Subcutaneous abdominal adipose tissue (tissue), 5 donors: Measurements from ENCODE around the gene LANCL3.

Source experiments
- H3K27ac ChIP-seq: one replicate; pipeline ENCODE4 v1.7.0; 2013; ENCODE audit warnings: low read depth, mild to moderate bottlenecking, inconsistent platforms, low read length, moderate library complexity
- H3K27me3 ChIP-seq, 5 donors: one replicate each; pipeline ENCODE4 v1.7.0; 2013; ENCODE audit warnings: low read length in 5 of 5, inconsistent platforms in 1 of 5; ENCODE audit not compliant: control insufficient read depth in 5 of 5, insufficient read depth in 4 of 5
- H3K36me3 ChIP-seq, 5 donors: one replicate each; pipeline ENCODE4 v1.7.0; 2013; ENCODE audit warnings: low read length in 5 of 5; ENCODE audit not compliant: control insufficient read depth in 5 of 5, insufficient read depth in 5 of 5
- H3K4me1 ChIP-seq, 5 donors: one replicate each; pipeline ENCODE4 v1.7.0; 2013; ENCODE audit warnings: low read length in 5 of 5, mild to moderate bottlenecking in 3 of 5, moderate library complexity in 1 of 5; ENCODE audit not compliant: control insufficient read depth in 5 of 5, insufficient read depth in 5 of 5
- H3K4me3 ChIP-seq, 5 donors: one replicate each; pipeline ENCODE4 v1.7.0; 2013; ENCODE audit warnings: low read length in 5 of 5, low read depth in 1 of 5
- H3K9ac ChIP-seq, 5 donors: one replicate each; pipeline ENCODE4 v1.7.0; 2013; ENCODE audit warnings: low read length in 5 of 5, mild to moderate bottlenecking in 4 of 5, moderate library complexity in 3 of 5
- H3K9me3 ChIP-seq, 5 donors: one replicate each; pipeline ENCODE4 v1.7.0; 2013; ENCODE audit warnings: low read length in 5 of 5; ENCODE audit not compliant: control insufficient read depth in 5 of 5
- donor health status: healthy.
- donor health status: healthy.
- donor health status: healthy.
- donor health status: healthy.
- donor health status: healthy.

Gene LANCL3

DNA sequence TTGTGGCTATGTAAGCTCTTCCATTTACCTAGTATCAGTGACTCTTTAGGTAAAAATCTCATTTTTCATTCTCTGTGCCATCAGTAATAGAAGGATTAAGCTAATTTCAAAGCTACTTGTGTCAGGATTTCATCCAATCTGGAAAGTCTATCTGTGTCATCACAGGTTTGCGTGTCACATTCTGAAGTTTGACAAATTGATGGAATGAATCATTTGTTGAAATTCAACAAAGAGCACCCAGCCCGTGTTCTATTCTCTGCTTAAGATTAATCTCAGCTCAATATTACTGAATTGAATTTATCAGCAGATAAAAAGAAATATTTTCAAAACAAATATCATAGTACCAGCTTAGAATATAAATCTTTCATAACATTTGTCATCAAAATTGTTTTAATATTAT is 35.8 kb downstream of the LANCL3 start:
- Histone ChIP-seq H3K9me3 (no peaks in the 10 kb centered on the region), H3K4me1 (no peaks in the 10 kb centered on the region), H3K9ac (no peak overlapping the region), H3K4me3 (no peak overlapping the region), H3K27me3 (peaks cover 0 to 17% (median 15%) of the 10 kb centered on the region in 5 donors), H3K27ac (no peak overlapping the region), H3K36me3 (no peaks in the 10 kb centered on the region)

DNA sequence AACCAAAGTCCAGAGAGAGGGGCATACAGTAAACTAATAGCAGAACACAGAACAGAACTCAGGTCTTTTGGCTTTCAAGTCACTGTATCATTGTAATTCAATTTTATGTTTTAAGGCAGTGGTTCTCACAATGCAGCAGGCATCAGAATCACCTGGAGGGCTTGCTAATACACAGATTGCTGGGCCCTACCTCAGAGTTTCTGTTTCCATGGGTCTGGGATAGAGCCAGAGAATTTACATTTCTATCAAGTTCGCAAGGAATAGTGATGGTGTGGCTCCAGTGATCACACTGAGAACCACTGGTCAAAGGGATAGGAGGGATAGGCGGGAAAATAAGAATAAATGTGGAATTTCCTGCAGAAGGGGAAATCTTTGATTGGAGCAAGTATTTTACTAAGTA is 36.7 kb downstream of the LANCL3 start:
- no peaks in the 10 kb centered on the region for H3K4me1 ChIP-seq
- H3K9ac ChIP-seq, result no peak overlapping the region
- no peak overlapping the region for H3K27ac ChIP-seq
- peaks cover 0 to 16% (median 15%) of the 10 kb centered on the region in 5 donors for H3K27me3 ChIP-seq
- no peaks in the 10 kb centered on the region for H3K36me3 ChIP-seq
- no peak overlapping the region for H3K4me3 ChIP-seq
- H3K9me3 ChIP-seq, result no peaks in the 10 kb centered on the region

DNA sequence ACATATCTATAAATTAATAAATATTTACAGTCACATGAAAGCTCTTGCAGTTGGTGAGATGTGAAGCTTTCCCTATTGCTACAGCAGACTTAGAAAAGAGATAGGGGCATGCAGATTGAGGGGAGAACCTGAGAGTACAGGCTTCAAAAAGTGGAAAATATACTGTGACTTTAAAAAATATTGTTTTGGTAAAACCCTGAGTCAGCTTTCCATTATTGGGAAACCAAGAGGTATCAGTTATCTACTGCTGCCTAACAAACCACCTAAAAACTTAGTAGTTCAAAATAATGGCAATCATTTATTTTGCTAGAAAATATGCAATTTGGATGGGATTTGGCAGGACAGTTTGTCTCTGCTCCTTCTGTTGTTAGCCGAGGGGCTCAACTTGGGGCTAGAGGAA is 38.3 kb downstream of the LANCL3 start:
- no peak overlapping the region for H3K27ac ChIP-seq
- H3K9ac ChIP-seq, result no peak overlapping the region
- H3K27me3 ChIP-seq, result peaks cover 0 to 16% (median 12%) of the 10 kb centered on the region in 5 donors
- no peaks in the 10 kb centered on the region for H3K9me3 ChIP-seq
- no peak overlapping the region for H3K4me3 ChIP-seq
- H3K4me1 ChIP-seq, result no peaks in the 10 kb centered on the region
- H3K36me3 ChIP-seq, result no peaks in the 10 kb centered on the region

DNA sequence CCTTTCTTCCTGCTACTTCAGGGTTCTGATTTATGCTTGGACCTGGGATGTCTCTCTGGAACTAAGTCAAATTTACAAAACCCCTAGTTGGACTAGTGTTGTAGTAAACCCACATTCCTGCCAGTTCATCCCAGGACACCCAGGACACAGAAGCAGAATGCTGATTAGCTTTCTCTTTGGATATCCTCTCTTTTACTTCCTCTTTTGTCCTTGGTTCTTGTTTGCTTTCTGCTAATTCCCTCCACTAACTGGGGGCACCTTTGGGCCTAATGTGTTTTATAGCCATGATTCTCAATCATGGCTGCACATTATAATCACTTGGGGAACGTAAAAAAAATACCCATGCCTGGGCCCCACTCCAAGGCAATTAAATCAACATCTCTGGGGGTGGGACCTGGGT is 42.5 kb downstream of the LANCL3 start:
- H3K4me1 ChIP-seq, result no peaks in the 10 kb centered on the region
- no peak overlapping the region for H3K27ac ChIP-seq
- no peak overlapping the region for H3K9ac ChIP-seq
- H3K27me3 ChIP-seq, result peaks cover 0 to 7% (median 3%) of the 10 kb centered on the region in 5 donors
- no peaks in the 10 kb centered on the region for H3K36me3 ChIP-seq
- H3K4me3 ChIP-seq, result no peak overlapping the region
- no peaks in the 10 kb centered on the region for H3K9me3 ChIP-seq

DNA sequence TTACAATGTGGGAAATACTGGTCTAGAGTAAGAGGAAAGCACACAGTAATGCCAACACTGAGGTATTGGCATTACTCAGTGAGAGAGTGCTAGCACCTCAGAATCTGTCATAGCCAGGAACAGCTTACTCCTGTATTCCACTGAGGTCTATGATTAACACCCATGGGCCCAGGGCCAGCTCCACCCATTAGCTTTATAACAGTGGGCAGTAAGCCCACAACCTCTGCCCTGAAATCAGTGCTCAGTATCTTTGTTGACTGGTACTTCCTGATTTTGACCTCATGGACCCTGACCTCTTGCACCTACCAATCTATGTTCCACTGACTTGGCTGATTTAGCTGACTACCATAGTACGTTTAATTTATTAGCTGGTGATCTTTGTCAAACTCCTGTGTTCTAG is 56.1 kb downstream of the LANCL3 start:
- Histone ChIP-seq H3K36me3 (no peaks in the 10 kb centered on the region), H3K9ac (no peak overlapping the region), H3K27ac (no peak overlapping the region)

DNA sequence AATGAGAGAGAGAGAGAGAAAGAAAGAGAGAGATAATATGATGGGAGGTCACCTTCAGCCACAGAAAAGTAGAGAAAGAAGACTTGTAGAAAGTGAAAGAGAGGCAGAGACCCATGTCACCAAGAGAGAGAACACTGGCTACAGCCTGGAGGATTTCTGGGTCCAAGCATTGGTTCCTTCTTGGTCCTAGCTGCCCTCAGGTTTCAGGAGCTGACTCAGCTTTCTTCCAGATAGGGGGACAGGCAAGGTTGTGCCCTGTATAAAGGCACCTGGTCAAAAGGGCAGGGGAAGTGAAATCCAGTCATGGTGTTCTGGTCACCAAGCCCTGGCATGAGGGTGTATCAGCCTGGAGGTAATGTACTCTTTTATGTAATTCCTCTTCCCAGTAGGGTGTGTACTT is 66.6 kb downstream of the LANCL3 start:
- no peaks in the 10 kb centered on the region for H3K4me1 ChIP-seq
- H3K9me3 ChIP-seq, result no peaks in the 10 kb centered on the region
- no peaks in the 10 kb centered on the region for H3K36me3 ChIP-seq
- H3K4me3 ChIP-seq, result no peak overlapping the region
- peaks cover 0 to 7% (median 2%) of the 10 kb centered on the region in 5 donors for H3K27me3 ChIP-seq
- no peak overlapping the region for H3K9ac ChIP-seq
- H3K27ac ChIP-seq, result no peak overlapping the region

More for the DNA sequence above, 56.1 kb downstream of the LANCL3 start:
- Histone ChIP-seq H3K4me3 (no peak overlapping the region), H3K9me3 (no peaks in the 10 kb centered on the region), H3K27me3 (peaks cover 0 to 4% (median 0%) of the 10 kb centered on the region in 5 donors), H3K4me1 (no peaks in the 10 kb centered on the region)

DNA sequence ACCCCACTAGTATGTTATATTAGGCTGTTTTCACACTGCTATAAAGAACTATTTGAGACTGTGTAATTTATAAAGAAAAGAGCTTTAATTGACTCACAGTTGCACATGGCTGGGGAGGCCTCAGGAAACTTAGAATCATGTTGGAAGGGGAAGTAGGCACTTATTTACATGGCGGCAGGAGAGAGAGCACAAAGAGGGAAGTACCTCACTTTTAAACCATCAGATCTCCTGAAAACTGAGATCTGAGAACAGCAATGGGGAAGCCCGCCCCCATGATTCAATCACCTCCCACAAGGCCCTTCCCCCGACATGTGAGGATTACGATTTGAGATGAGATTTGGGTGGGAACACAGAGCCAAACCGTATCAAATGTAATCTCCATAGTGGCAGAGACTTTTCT is 68.7 kb downstream of the LANCL3 start:
- H3K4me1 ChIP-seq, result no peaks in the 10 kb centered on the region
- no peak overlapping the region for H3K9ac ChIP-seq
- no peaks in the 10 kb centered on the region for H3K36me3 ChIP-seq
- H3K9me3 ChIP-seq, result no peaks in the 10 kb centered on the region
- no peak overlapping the region for H3K4me3 ChIP-seq
- H3K27me3 ChIP-seq, result peaks cover 0 to 9% (median 2%) of the 10 kb centered on the region in 5 donors
- no peak overlapping the region for H3K27ac ChIP-seq

DNA sequence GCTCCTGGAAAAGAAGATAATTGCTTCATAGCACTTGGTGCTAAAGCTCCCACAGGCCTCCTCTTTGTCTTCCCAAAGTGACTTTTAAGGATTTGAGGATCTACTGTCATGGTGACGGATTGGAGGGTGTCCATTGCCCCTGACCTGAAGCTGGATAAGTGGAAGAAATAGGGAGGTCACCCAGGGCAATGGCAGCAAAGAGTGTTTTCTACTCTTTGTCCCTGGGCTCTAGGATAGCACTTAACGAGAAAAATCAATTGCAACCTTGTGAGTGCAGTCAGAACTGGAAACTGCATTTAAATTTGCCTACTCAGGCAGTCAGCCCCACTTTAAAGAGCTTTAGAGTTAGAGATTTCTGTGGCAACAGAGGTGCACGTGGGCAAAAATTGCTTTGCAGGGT is 70.4 kb downstream of the LANCL3 start:
- Histone ChIP-seq H3K4me1 (no peaks in the 10 kb centered on the region), H3K9me3 (no peaks in the 10 kb centered on the region), H3K27ac (no peak overlapping the region), H3K36me3 (no peaks in the 10 kb centered on the region), H3K9ac (no peak overlapping the region), H3K4me3 (no peak overlapping the region), H3K27me3 (peaks cover 0 to 9% (median 2%) of the 10 kb centered on the region in 5 donors)

DNA sequence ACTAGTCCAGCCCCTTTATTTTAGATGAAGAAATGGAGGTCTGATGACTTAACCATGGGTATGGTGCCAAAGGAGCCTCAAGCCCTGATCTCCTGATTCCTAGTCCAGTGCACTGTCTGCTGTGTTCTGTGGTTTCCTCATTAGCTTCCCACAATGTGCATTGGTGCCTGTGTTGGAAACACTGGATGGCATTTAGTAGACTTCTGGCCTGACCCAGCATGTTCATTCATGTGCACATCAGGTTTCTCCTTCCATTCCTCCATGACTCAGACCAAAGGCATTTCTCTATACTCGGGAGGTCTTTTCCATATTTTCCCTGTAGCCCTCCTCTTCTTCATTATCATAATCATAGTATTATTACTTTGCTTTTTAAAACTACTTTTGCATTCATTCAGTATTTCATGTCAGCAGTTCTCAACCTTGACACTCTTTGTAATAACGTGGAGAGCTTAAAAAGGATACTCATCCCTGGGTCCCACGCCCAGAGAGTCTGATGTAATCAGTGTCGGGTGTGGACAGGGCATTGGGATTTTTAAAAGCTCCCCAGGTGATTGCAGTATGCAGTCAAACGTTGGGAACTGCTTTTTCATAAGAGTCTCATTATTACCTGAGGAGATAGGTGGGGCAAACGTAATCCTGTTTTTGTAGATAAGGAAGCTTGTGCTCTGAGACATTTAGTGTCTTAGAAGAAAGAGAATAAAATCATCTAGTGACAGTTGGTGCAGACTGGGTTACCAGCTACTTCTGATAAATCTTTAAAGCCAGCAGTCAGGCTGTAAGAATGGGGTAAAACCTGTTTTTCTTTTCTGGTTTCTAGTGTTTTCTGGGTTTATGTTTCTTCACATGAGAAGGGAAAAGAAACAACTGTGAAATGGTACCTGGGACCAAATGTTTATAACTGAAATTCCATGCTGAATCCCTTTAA is 73.2 kb downstream of the LANCL3 start:
- peaks cover 0 to 7% (median 2%) of the 10 kb centered on the region in 5 donors for H3K27me3 ChIP-seq
- H3K9ac ChIP-seq, result no peak overlapping the region
- H3K4me1 ChIP-seq, result no peaks in the 10 kb centered on the region
- H3K4me3 ChIP-seq, result no peak overlapping the region
- H3K36me3 ChIP-seq, result no peaks in the 10 kb centered on the region
- no peaks in the 10 kb centered on the region for H3K9me3 ChIP-seq
- H3K27ac ChIP-seq, result no peak overlapping the region

DNA sequence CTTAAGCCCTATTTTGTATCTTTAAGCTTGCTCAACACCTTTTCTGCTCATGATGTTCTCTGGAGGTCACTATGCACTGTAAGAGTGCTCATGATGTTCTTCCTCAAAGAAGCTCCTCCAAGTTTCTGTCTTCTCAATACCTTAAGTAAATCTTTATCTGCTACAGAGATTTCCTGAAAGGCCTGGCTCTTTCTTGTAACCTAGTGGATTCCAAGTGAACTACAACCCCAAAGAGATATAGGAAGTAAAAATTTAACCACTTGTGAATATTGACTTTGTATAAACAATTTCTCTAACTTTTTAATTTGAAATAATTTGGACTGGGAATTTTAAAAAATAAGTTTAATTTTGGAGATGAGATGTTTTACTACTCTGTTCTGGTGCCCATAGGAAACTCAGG is 74.8 kb downstream of the LANCL3 start:
- Histone ChIP-seq H3K9ac (no peak overlapping the region), H3K36me3 (no peaks in the 10 kb centered on the region), H3K9me3 (no peaks in the 10 kb centered on the region), H3K4me1 (no peaks in the 10 kb centered on the region), H3K27ac (no peak overlapping the region), H3K27me3 (peaks cover 0 to 7% (median 2%) of the 10 kb centered on the region in 5 donors), H3K4me3 (no peak overlapping the region)
